HEK293 (cell line): ENCODE data around the gene AGGF1.

Experiments used
- CTCF ChIA-PET: fragments of 350-600 bp; formaldehyde crosslinking; extraction: SDS; loops from one replicate; lab custom pipeline; 2021; ENCODE audit warnings: antibody characterized with exemption; lab: Yijun Ruan, JAX
- POLR2A ChIA-PET: fragments of 300-600 bp; formaldehyde crosslinking; extraction: SDS; loops from one replicate; lab custom pipeline; 2020; ENCODE audit warnings: antibody characterized with exemption, inconsistent platforms; lab: Yijun Ruan, JAX
- H3K27ac ChIP-seq: fragments of 200-500 bp; sonication (Bioruptor generic); 2 replicates; pipeline ENCODE4 v1.5.1; 2014; ENCODE audit warnings: low read depth, low read length, control low read depth, inconsistent platforms; ENCODE audit errors: extremely low read depth
- H3K36me3 ChIP-seq, 2 experiments: fragments of 200-500 bp in 1 of 2; sonication (Bioruptor generic) in 1 of 2; 1 replicate in 1 of 2; 2 replicates in 1 of 2; pipeline ENCODE4 v1.5.1; 2014 to 2017; ENCODE audit warnings: inconsistent platforms in 2 of 2, low read length in 2 of 2; ENCODE audit not compliant: control insufficient read depth in 2 of 2, insufficient read depth in 1 of 2
- H3K4me1 ChIP-seq: fragments of 200-500 bp; sonication (Bioruptor generic); 2 replicates; pipeline ENCODE4 v1.5.1; 2014; ENCODE audit warnings: mild to moderate bottlenecking, low read length, inconsistent platforms; ENCODE audit not compliant: control insufficient read depth, insufficient read depth
- H3K4me3 ChIP-seq: 2 replicates; pipeline ENCODE4 v1.5.1; 2011; ENCODE audit warnings: low read depth, mild to moderate bottlenecking, control low read depth, low read length, moderate library complexity
- H3K9me3 ChIP-seq: fragments of 200-500 bp; sonication (Bioruptor generic); 2 replicates; pipeline ENCODE4 v1.5.1; 2014; ENCODE audit warnings: low read depth, low read length, inconsistent platforms; ENCODE audit not compliant: control insufficient read depth, insufficient read depth
- MEIS1 ChIP-seq: sonication (generic); formaldehyde crosslinking; IDR thresholded peaks from 2 replicates; pipeline ENCODE4 v1.8.1; 2022; ENCODE audit warnings: missing genetic modification reagents, mild to moderate bottlenecking, borderline replicate concordance
- MYNN ChIP-seq: fragments of 450-650 bp; formaldehyde crosslinking; IDR thresholded peaks from 2 replicates; pipeline ENCODE4 v1.5.1; 2016; ENCODE audit warnings: missing biosample characterization, missing genetic modification characterization, borderline replicate concordance
- OVOL3 ChIP-seq: fragments of 450-650 bp; formaldehyde crosslinking; IDR thresholded peaks from 2 replicates; pipeline ENCODE4 v1.5.1; 2016; ENCODE audit warnings: missing biosample characterization, missing genetic modification characterization
- SCRT2 ChIP-seq: fragments of 450-650 bp; formaldehyde crosslinking; IDR thresholded peaks from 2 replicates; pipeline ENCODE4 v1.5.1; 2016; ENCODE audit warnings: missing biosample characterization, missing genetic modification characterization
- ZBTB7A ChIP-seq: fragments of 450-650 bp; formaldehyde crosslinking; IDR thresholded peaks from 2 replicates; pipeline ENCODE4 v1.5.1; 2016; ENCODE audit warnings: low read depth, missing biosample characterization, missing genetic modification characterization
- ZFP41 ChIP-seq: fragments of 450-650 bp; formaldehyde crosslinking; IDR thresholded peaks from 2 replicates; pipeline ENCODE4 v1.5.1; 2016; ENCODE audit warnings: missing biosample characterization, missing genetic modification characterization, borderline replicate concordance
- ZNF121 ChIP-seq: fragments of 450-650 bp; formaldehyde crosslinking; IDR thresholded peaks from 2 replicates; pipeline ENCODE4 v1.5.1; 2016; ENCODE audit warnings: missing biosample characterization, missing genetic modification characterization
- ZNF248 ChIP-seq: fragments of 450-650 bp; formaldehyde crosslinking; IDR thresholded peaks from 2 replicates; pipeline ENCODE4 v1.5.1; 2017; ENCODE audit warnings: missing biosample characterization, missing genetic modification characterization
- ZNF341 ChIP-seq: fragments of 450-650 bp; formaldehyde crosslinking; IDR thresholded peaks from 2 replicates; pipeline ENCODE4; 2016; ENCODE audit warnings: low read depth, missing biosample characterization, missing genetic modification characterization
- ZNF501 ChIP-seq: fragments of 450-650 bp; formaldehyde crosslinking; IDR thresholded peaks from 2 replicates; pipeline ENCODE4 v1.5.1; 2016; ENCODE audit warnings: missing biosample characterization, missing genetic modification characterization
- ZNF549 ChIP-seq: fragments of 450-650 bp; IDR thresholded peaks from 2 replicates; pipeline ENCODE4 v1.5.1; 2018; ENCODE audit warnings: missing biosample characterization, missing genetic modification characterization, mild to moderate bottlenecking, inconsistent platforms, moderate library complexity
- ZNF654 ChIP-seq: fragments of 450-650 bp; formaldehyde crosslinking; IDR thresholded peaks from 2 replicates; pipeline ENCODE4 v1.5.1; 2016; ENCODE audit warnings: low read depth, missing biosample characterization, missing genetic modification characterization
- ZNF701 ChIP-seq: fragments of 450-650 bp; formaldehyde crosslinking; IDR thresholded peaks from 2 replicates; pipeline ENCODE4 v1.5.1; 2016; ENCODE audit warnings: missing biosample characterization, missing genetic modification characterization
- ZNF776 ChIP-seq: fragments of 450-650 bp; formaldehyde crosslinking; IDR thresholded peaks from 2 replicates; pipeline ENCODE4 v1.5.0; 2017; ENCODE audit warnings: missing biosample characterization, missing genetic modification characterization, borderline replicate concordance
- ZNF777 ChIP-seq: fragments of 450-650 bp; formaldehyde crosslinking; IDR thresholded peaks from 2 replicates; pipeline ENCODE4 v1.5.1; 2017; ENCODE audit warnings: missing biosample characterization, missing genetic modification characterization, borderline replicate concordance
- ZNF843 ChIP-seq: fragments of 450-650 bp; formaldehyde crosslinking; IDR thresholded peaks from 2 replicates; pipeline ENCODE4 v1.5.1; 2016; ENCODE audit warnings: missing biosample characterization, missing genetic modification characterization
- ZXDB ChIP-seq: fragments of 450-650 bp; formaldehyde crosslinking; IDR thresholded peaks from 2 replicates; pipeline ENCODE4 v1.5.1; 2016; ENCODE audit warnings: missing biosample characterization, missing genetic modification characterization
- TF ChIP-seq, protein P1 (sequence below): fragments of 450-650 bp; formaldehyde crosslinking; IDR thresholded peaks from 2 replicates; pipeline ENCODE4 v1.5.1; 2016; ENCODE audit warnings: missing biosample characterization, missing genetic modification characterization
- TF ChIP-seq, protein P2 (sequence below): fragments of 450-650 bp; formaldehyde crosslinking; conservative IDR thresholded peaks from 2 replicates; pipeline ENCODE4 v1.5.1; 2016; ENCODE audit warnings: low read depth, missing biosample characterization, missing genetic modification characterization
- TF ChIP-seq, protein P3 (sequence below): fragments of 450-650 bp; formaldehyde crosslinking; IDR thresholded peaks from 2 replicates; pipeline ENCODE4 v1.5.1; 2016; ENCODE audit warnings: missing biosample characterization, missing genetic modification characterization
- TF ChIP-seq, protein P4 (sequence below): fragments of 450-650 bp; IDR thresholded peaks from 2 replicates; pipeline ENCODE4 v1.5.1; 2018; ENCODE audit warnings: missing biosample characterization, missing genetic modification characterization

AGGF1 gene

DNA sequence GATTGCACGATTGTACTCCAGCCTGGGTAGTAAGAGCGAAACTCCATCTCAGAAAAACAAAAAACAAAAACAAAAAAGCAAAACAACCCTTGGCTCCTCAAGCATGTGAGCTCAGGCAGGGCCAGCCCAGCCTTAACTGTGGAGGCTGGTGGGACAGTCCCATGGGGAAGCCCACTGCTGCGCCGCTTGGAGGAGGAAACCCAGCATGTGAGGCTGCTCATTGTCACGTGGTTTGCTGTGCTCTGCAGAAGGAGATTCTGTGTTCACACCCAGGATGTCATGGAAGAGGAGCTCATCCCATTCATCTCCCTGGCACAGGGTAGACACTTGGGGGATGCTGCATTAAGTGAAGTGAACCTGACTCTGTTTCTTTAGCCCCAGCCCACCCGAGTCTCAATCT lies 52.9 kb downstream of the AGGF1 start:
- Histone ChIP-seq H3K4me3 (no peak overlapping the region), H3K27ac (no peak overlapping the region), H3K4me1 (peaks cover 8% of the 10 kb centered on the region), H3K36me3 (peaks cover 0 to 18% of the 10 kb centered on the region in 2 experiments; a peak in 2 of 3 replicates), H3K9me3 (no peaks in the 10 kb centered on the region)
- ChIA-PET CTCF (no interaction called here), POLR2A (no interaction called here)
- no peak for TF ChIP-seq ZNF341 (tag by site-specific recombination)
- no peak for TF ChIP-seq ZNF777 (tag by site-specific recombination)
- TF ChIP-seq, protein P1, sequence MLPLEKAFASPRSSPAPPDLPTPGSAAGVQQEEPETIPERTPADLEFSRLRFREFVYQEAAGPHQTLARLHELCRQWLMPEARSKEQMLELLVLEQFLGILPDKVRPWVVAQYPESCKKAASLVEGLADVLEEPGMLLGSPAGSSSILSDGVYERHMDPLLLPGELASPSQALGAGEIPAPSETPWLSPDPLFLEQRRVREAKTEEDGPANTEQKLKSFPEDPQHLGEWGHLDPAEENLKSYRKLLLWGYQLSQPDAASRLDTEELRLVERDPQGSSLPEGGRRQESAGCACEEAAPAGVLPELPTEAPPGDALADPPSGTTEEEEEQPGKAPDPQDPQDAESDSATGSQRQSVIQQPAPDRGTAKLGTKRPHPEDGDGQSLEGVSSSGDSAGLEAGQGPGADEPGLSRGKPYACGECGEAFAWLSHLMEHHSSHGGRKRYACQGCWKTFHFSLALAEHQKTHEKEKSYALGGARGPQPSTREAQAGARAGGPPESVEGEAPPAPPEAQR, result no peak
- TF ChIP-seq ZNF654 (tag by site-specific recombination), result no peak

DNA sequence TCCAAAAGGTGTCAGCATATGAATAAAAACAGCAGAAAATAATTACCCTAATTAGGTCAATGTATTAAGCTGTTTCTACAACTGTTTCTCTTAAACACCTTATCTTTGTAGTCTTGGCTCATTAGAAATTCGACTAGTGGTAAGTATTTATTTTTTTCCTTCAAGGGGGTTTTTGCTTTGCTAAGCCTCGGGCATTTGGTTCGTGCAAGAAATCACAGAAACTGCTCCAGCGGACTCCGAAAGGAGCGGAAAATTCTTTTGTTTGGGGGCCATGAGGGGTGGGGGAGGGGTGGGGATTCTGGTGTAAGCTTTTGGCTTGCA lies 56.1 kb downstream of the AGGF1 start:
- CTCF ChIA-PET, result interaction anchor here (1.3 to 3.6 kb wide), 4 partner anchors 9 to 406 kb away, joined by 3 to 33 read pairs (median 4); partner anchors contain the start of gene WDR41

DNA sequence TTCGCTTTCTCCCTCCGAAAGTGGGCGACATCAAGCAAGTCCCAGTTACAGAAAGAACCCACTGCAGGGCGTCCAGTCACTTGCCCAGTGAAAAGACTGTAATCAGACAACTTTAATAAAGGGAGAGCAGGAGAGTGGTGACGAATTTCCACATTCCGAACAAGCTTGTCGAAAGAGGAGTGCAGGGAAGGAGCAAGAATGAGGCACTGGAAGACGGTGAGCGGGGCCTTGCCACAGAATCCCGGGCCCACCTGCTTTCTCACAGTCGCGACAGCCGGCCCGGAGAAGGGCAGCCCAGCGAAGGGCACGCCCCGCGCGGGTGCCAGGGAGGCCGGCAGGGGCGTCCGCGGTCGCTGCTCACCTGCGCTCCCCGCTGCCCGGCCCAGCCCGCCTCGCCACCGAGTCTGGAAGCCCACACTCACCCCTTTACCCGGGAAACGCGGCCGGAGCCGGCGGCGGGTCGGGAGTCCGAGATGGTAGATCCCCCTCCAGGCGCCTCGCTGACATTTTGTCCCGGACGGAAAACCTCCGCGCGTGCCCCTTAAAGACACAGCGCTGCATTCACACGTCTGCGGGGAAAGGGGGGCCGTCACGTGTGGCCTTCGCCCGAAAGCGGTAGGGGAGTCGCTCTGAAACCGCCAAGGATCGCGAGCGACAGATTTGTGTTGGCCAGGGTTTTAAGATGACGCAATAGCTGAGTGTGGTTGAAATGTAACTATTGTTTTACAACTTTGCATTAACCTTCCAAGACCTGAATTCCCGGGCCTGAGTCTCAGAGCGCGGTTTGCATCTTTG lies 56.7 kb downstream of the AGGF1 start, which contains the start of gene ZBED3:
TSS of gene ZBED3 (minus strand) at position 597 of the 795 bp plus-strand sequence. CDS start 9,407 bp downstream, outside the sequence.
- ChIA-PET POLR2A (interaction anchor here (0.5 to 1.7 kb wide), 7 partner anchors 9 to 405 kb away, joined by 3 to 10 read pairs (median 5); partner anchors contain the start of genes AGGF1, F2RL1 and WDR41), CTCF (interaction anchor here (0.7 to 3.6 kb wide), 6 partner anchors 9 to 405 kb away, joined by 3 to 33 read pairs (median 4); partner anchors contain the start of gene WDR41)
- peaks cover 6% of the 10 kb centered on the region for H3K4me1 ChIP-seq
- peak within 1 kb of the TSS; percentile 81 for H3K4me3 ChIP-seq
- H3K27ac ChIP-seq, result peak within 1 kb of the TSS; percentile 97
- peaks cover 0 to 18% of the 10 kb centered on the region in 2 experiments for H3K36me3 ChIP-seq
- no peaks in the 10 kb centered on the region for H3K9me3 ChIP-seq
- TF ChIP-seq SCRT2 (tag by site-specific recombination) (no peak), MEIS1 (no peak), ZNF501 (tag by site-specific recombination) (peak; percentile 61; the same call in 1 of the 2 replicates), OVOL3 (no peak), MYNN (tag by site-specific recombination) (no peak), ZNF121 (tag by site-specific recombination) (no peak), ZNF549 (tag by site-specific recombination) (no peak), ZNF701 (tag by site-specific recombination) (no peak), ZXDB (peak; percentile 74), ZNF248 (tag by site-specific recombination) (no peak)
- TF ChIP-seq, protein P2, sequence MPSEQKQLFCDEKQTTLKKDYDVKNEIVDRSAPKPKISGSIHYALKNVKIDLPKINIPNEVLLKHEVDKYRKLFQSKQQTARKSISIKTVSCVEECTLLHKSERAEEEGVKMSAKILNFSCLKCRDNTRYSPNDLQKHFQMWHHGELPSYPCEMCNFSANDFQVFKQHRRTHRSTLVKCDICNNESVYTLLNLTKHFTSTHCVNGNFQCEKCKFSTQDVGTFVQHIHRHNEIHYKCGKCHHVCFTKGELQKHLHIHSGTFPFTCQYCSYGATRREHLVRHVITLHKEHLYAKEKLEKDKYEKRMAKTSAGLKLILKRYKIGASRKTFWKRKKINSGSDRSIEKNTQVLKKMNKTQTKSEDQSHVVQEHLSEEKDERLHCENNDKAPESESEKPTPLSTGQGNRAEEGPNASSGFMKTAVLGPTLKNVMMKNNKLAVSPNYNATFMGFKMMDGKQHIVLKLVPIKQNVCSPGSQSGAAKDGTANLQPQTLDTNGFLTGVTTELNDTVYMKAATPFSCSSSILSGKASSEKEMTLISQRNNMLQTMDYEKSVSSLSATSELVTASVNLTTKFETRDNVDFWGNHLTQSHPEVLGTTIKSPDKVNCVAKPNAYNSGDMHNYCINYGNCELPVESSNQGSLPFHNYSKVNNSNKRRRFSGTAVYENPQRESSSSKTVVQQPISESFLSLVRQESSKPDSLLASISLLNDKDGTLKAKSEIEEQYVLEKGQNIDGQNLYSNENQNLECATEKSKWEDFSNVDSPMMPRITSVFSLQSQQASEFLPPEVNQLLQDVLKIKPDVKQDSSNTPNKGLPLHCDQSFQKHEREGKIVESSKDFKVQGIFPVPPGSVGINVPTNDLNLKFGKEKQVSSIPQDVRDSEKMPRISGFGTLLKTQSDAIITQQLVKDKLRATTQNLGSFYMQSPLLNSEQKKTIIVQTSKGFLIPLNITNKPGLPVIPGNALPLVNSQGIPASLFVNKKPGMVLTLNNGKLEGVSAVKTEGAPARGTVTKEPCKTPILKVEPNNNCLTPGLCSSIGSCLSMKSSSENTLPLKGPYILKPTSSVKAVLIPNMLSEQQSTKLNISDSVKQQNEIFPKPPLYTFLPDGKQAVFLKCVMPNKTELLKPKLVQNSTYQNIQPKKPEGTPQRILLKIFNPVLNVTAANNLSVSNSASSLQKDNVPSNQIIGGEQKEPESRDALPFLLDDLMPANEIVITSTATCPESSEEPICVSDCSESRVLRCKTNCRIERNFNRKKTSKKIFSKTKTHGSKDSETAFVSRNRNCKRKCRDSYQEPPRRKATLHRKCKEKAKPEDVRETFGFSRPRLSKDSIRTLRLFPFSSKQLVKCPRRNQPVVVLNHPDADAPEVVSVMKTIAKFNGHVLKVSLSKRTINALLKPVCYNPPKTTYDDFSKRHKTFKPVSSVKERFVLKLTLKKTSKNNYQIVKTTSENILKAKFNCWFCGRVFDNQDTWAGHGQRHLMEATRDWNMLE (tag by site-specific recombination), result no peak
- TF ChIP-seq, protein P3, sequence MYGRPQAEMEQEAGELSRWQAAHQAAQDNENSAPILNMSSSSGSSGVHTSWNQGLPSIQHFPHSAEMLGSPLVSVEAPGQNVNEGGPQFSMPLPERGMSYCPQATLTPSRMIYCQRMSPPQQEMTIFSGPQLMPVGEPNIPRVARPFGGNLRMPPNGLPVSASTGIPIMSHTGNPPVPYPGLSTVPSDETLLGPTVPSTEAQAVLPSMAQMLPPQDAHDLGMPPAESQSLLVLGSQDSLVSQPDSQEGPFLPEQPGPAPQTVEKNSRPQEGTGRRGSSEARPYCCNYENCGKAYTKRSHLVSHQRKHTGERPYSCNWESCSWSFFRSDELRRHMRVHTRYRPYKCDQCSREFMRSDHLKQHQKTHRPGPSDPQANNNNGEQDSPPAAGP (tag by site-specific recombination), result peak; percentile 23; the same call in 1 of the 2 replicates

More for the DNA sequence above, 56.1 kb downstream of the AGGF1 start:
- H3K27ac ChIP-seq, result peak overlapping the region; percentile 97
- H3K9me3 ChIP-seq, result no peaks in the 10 kb centered on the region
- POLR2A ChIA-PET, result interaction anchor here (0.5 to 1.0 kb wide), 5 partner anchors 9 to 268 kb away, joined by 3 to 10 read pairs (median 5); partner anchors contain the start of genes AGGF1 and F2RL1
- peaks cover 6% of the 10 kb centered on the region for H3K4me1 ChIP-seq
- H3K36me3 ChIP-seq, result peaks cover 0 to 18% of the 10 kb centered on the region in 2 experiments
- TF ChIP-seq, protein P4, sequence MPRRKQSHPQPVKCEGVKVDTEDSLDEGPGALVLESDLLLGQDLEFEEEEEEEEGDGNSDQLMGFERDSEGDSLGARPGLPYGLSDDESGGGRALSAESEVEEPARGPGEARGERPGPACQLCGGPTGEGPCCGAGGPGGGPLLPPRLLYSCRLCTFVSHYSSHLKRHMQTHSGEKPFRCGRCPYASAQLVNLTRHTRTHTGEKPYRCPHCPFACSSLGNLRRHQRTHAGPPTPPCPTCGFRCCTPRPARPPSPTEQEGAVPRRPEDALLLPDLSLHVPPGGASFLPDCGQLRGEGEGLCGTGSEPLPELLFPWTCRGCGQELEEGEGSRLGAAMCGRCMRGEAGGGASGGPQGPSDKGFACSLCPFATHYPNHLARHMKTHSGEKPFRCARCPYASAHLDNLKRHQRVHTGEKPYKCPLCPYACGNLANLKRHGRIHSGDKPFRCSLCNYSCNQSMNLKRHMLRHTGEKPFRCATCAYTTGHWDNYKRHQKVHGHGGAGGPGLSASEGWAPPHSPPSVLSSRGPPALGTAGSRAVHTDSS, result no peak
- TF ChIP-seq ZNF843 (tag by site-specific recombination), result no peak
- TF ChIP-seq ZBTB7A (tag by site-specific recombination), result no peak
- TF ChIP-seq ZNF776 (tag by site-specific recombination), result no peak
- no peak for TF ChIP-seq ZFP41
- TF ChIP-seq, all 188 proteins: peak for 0
- H3K4me3 ChIP-seq, result peak overlapping the region; percentile 81
